Fibroblast of the aortic adventitia (primary cell): Measurements from ENCODE around the gene SDHAF1. TPM values are rescaled to one million over a fixed set of nuclear protein-coding genes. Genes with fewer than 3 reads are reported as not detected.

Experiments used
- DNase-seq: peaks from one replicate; pipeline ENCODE4 v3.0.0-alpha.2; 2010; ENCODE audit warnings: low read depth
- H3K4me3 ChIP-seq: 2 replicates; pipeline ENCODE4 v1.5.1; 2011; ENCODE audit warnings: low read depth, mild to moderate bottlenecking, control low read depth, low read length, moderate library complexity
- total RNA-seq: library from RNA; depleted of rRNA; stranded (reverse); fragments of >200 nt; gene quantifications from 2 replicates; pipeline ENCODE4 v1.2.3, GENCODE V29; 2012; ENCODE audit warnings: low replicate concordance
- TF ChIP-seq, protein P1 (sequence below): IDR thresholded peaks from 2 replicates; pipeline ENCODE4 v1.5.1; 2011; ENCODE audit warnings: mild to moderate bottlenecking, low read length, control low read depth, inconsistent platforms; ENCODE audit not compliant: insufficient read depth

The SDHAF1 gene
- total RNA-seq, 1 donor, result 12.7 TPM

DNA sequence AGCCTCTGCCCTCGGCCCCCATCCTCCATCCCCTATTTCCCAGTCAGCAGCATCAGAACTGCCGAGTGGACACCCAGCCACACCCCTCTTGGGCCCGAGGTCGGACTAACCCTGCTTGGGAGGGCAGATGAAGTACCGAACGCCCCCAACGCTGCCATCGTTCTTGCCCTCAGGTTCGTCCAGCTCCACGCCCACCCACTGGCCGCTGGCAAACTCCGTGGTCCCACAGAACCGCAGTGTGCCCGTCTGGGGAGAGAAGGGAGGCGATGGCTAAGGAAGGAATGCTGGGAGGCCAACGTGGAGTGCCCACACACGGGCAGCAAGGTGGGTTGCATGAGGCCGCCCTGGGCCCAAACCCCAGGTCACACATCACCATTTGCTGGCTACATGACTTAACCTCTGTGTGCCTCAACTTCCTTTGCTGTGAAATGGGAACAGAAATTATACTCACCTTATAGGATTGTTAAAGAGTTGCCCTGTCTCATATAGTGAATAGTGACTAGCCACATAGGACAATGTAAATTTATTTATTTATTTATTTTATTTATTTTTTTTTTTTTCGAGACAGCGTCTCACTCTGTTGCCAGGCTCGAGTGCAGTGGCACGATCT, 24.2 kb downstream of the SDHAF1 start:
- TF ChIP-seq, protein P1, sequence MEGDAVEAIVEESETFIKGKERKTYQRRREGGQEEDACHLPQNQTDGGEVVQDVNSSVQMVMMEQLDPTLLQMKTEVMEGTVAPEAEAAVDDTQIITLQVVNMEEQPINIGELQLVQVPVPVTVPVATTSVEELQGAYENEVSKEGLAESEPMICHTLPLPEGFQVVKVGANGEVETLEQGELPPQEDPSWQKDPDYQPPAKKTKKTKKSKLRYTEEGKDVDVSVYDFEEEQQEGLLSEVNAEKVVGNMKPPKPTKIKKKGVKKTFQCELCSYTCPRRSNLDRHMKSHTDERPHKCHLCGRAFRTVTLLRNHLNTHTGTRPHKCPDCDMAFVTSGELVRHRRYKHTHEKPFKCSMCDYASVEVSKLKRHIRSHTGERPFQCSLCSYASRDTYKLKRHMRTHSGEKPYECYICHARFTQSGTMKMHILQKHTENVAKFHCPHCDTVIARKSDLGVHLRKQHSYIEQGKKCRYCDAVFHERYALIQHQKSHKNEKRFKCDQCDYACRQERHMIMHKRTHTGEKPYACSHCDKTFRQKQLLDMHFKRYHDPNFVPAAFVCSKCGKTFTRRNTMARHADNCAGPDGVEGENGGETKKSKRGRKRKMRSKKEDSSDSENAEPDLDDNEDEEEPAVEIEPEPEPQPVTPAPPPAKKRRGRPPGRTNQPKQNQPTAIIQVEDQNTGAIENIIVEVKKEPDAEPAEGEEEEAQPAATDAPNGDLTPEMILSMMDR, result no peak
- no peak overlapping the region for H3K4me3 ChIP-seq
- no peak for DNase-seq

DNA sequence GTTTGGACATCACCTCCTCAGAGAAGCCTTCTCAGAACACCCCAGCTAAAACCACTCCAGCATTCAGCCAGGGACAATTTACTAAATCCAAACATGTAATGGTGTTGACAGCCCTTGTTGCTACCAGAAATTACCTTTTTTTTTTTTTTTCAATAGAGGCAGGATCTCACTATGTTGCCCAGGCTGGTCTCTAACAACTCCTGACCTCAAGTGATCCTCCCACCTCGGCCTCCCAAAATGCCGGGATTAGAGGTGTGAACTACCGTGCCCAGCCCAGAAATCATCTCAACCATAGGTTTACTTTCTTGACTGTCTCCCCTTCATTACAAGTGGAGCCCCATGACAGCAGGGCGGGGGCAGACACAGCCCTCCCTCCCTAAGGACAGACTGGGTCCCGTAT, 28.4 kb downstream of the SDHAF1 start:
- TF ChIP-seq, protein P1, result no peak
- no peak for DNase-seq
- H3K4me3 ChIP-seq, result no peak overlapping the region

DNA sequence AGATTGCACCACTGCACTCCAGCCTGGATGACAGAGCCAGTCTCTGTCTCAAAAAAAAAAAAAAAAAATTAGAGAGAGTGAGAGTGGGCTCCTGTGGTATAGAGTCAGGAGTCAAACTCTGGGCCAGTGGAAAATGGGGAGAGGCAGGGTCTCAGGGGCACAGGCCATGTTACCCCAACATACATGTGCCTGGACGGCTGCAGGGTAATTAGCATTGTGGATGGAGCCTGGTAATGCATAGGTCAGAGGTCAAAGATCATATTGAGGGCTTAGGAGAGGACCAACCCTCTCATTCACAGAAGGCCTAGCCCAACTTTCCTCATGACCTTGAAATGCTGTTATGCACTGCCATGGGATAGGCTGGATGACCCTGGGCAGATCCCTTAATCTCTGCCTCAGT, 30.6 kb downstream of the SDHAF1 start:
- TF ChIP-seq, protein P1, result no peak
- no peak overlapping the region for H3K4me3 ChIP-seq
- no peak for DNase-seq

DNA sequence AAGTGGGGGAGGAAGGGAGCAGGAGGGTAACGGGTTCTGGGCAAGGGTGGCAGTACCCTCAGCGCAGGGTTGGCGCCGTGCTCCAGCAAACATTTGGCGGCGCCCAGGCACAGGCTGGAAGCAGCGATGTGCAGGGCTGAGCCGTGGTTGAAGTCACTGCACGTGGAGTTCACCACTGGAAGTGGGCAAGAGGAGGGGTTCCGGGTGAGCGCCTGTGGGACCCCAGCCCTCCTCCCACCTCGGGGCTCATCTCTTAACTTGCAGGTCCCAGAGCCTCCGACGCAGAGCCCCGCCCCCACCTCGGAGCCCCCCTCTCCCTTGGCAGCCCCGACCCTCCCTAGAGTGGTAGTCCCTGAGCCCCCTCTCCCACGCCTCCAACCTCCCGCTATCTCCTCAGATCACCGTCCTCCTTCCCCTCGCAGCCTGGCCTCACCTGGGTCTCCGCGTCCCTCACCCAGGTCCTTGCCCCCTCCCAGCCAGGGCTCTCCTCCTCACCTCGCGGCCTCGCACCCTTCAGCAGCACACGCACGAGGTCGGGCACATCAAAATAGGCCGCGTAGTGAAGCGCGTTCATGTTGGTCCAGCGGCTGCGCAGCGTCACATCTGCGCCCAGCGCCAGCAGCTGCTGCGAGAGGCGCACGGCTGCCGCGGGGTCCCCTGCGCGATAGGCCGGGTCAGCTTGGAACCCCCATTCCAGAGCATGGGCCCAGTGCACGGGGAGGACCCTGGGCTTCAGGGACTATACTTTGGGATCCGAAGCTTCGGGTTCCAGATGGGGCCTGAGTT, 31.3 kb downstream of the SDHAF1 start:
- DNase-seq, result no peak
- TF ChIP-seq, protein P1, result no peak
- no peak overlapping the region for H3K4me3 ChIP-seq

DNA sequence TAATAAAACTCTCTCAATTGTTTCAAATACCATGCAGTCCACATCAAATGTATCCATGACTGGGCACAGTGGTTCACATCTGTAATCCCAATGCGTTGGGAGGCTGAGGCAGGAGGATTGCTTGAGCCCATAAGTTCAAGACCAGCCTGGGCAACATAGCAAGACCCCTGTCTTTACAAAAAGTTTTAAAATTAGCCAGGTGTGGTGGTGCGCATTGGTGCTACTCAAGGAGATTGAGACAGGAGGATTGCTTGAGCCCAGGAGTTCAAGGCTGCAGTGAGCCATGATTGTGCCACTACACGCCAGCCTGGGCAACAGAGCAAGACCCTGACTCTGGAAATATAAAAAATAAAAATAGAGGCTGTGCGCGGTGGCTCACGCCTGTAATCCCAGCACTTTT, 32.7 kb downstream of the SDHAF1 start:
- H3K4me3 ChIP-seq, result no peak overlapping the region
- TF ChIP-seq, protein P1, result no peak
- DNase-seq, result no peak

DNA sequence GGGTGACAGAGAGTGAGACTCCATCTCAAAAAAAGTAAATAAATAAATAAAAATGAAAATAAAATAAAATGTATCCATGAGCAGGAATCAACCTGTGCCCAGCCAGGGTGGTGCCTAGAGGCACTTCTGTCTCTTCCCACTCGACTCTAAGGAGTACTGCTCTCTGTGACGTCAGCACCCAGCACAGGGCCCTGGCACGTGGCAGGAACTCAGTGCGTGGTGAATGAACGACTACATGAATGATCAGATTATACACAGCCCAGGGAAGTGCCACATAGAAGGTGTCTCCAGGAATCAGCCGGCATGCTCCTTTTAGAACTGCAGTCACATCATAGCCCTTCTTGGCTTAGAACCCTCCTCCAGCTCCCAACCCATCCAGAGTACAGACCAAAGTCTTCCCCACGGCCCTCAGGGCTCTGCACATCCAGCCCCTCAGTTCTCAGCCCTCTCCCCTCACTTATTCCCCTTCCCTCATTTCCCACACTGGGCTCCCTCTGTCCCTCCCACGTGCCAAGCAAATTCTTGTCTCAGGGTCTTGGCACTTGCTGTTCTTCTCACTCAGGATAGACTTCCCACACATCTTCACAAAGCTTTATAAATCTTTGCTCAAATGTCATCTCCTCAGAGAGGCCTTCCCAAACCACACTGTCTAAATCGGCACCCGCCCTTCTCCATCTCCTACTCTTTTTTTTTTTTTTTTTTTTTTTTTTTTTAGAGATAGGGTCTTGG, 33.5 kb downstream of the SDHAF1 start:
- no peak for DNase-seq
- no peak overlapping the region for H3K4me3 ChIP-seq
- TF ChIP-seq, protein P1, result no peak
